ENCODE data around the gene PCDH15. TPM values are rescaled to one million over a fixed set of nuclear protein-coding genes. Genes with fewer than 3 reads are reported as not detected.
"Not testable (repeated sequence)": the region's sequence is repeated elsewhere in the genome, so short reads cannot be mapped to it uniquely, and the experiment has no call there.

The PCDH15 gene
- total RNA-seq, 2 experiments from 2014 or later, result not detected

DNA sequence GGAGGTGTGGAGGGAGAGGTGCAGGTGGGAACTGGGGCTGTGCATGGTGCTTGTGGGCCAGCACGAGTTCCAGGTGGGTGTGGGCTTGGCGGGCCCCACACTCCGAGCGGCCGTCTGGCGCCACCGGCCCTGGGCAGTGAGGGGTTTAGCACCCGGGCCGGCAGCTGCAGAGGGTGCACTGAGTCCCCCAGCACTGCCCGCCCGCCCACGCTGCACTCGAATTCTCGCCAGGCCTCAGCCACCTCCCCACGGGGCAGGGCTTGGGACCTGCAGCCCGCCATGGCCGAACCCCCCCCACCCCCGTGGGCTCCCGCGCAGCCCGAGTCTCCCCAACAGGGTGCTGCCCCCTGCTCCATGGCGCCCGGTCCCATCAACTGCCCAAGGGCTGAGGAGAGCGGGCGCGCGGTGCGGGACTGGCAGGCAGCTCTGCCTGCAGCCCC is 810.2 kb downstream of the PCDH15 start:
- Mint-ChIP-seq H3K4me3 (no peak overlapping the region), H3K27me3 (no peaks in the 10 kb centered on the region), H3K27ac (no peak overlapping the region), H3K4me1 (no peaks in the 10 kb centered on the region), H3K9me3 (no peaks in the 10 kb centered on the region), H3K36me3 (no peaks in the 10 kb centered on the region)
- ATAC-seq (ENCODE audit: low read depth) (no peak), DNase-seq (no peak)
- POLR2A ChIA-PET, result no interaction called here

GRCh38 chr10:53983431-53983830 is 817.6 kb downstream of the PCDH15 start:
- Mint-ChIP-seq H3K27me3 (no peaks in the 10 kb centered on the region), H3K27ac (no peak overlapping the region), H3K4me1 (no peaks in the 10 kb centered on the region), H3K36me3 (no peaks in the 10 kb centered on the region), H3K4me3 (no peak overlapping the region), H3K9me3 (peaks cover 7% of the 10 kb centered on the region)
- DNase-seq (no peak), ATAC-seq (ENCODE audit: low read depth) (no peak)
- POLR2A ChIA-PET, result no interaction called here

DNA sequence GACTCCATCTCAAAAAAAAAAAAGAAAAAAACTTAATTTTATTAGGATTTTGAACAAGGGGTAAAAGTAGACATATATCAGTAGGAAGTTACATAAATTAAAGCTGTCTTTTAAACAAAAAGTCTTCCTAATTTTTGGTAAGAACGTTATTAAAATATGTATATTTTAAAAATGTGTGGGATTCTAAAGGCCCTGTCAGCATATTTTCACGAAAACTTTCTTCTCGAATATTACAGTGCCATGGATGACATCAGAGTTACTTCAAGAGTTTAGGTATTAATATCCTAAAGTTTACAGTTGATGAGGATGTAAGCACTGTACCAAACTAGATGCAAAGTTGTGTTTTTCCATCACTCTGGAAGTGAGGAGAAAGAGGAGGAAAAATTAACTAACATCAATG is 820.8 kb downstream of the PCDH15 start:
- no peak overlapping the region for H3K27ac Mint-ChIP-seq
- no peaks in the 10 kb centered on the region for H3K27me3 Mint-ChIP-seq
- no peak for DNase-seq
- POLR2A ChIA-PET, result no interaction called here
- ATAC-seq (ENCODE audit: low read depth), result no peak
- H3K4me1 Mint-ChIP-seq, result no peaks in the 10 kb centered on the region
- peaks cover 10% of the 10 kb centered on the region for H3K9me3 Mint-ChIP-seq
- H3K4me3 Mint-ChIP-seq, result no peak overlapping the region
- no peaks in the 10 kb centered on the region for H3K36me3 Mint-ChIP-seq

DNA sequence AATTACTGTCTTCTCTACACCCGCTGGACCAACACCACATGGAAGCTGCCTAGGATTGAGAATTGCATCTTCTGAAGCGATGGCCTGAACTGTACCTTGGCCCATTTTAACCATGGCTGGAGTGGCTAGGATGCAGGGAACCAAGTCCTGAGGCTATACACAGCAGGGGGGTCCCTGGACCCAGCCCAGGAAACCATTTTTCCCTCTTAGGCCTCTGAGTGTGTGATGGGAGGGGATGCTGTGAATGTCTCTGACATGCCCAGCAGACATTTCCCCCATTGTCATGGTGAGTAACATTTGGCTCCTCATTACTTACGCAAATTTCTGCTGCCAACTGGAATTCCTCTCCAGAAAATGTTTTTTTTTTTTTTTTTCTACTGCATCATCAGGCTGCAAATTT is 822.7 kb downstream of the PCDH15 start:
- no peaks in the 10 kb centered on the region for H3K36me3 Mint-ChIP-seq
- H3K27ac Mint-ChIP-seq, result no peak overlapping the region
- no peak for ATAC-seq (ENCODE audit: low read depth)
- no peak for DNase-seq
- peaks cover 8% of the 10 kb centered on the region for H3K9me3 Mint-ChIP-seq
- no peaks in the 10 kb centered on the region for H3K4me1 Mint-ChIP-seq
- H3K27me3 Mint-ChIP-seq, result no peaks in the 10 kb centered on the region
- POLR2A ChIA-PET, result no interaction called here
- H3K4me3 Mint-ChIP-seq, result no peak overlapping the region

DNA sequence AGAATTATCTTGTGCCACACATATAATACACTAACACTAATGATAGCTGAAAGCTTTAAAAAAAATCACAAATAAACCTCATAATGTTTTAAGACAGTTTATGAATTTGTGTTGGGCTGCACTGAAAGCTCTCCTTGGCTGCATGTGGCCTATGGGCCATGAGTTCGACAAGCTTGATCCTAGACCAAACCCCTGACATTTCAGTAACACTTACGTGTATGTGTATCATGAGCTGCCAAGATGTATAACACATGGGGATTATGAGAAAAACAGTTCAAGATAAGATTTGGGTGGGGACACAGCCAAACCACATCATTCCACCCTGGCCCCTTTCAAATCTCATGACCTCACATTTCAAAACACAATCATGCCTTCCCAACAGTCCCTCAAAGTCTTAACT is 823.8 kb downstream of the PCDH15 start:
- Mint-ChIP-seq H3K27ac (no peak overlapping the region), H3K4me3 (no peak overlapping the region), H3K36me3 (no peaks in the 10 kb centered on the region), H3K4me1 (no peaks in the 10 kb centered on the region), H3K9me3 (peaks cover 8% of the 10 kb centered on the region), H3K27me3 (no peaks in the 10 kb centered on the region)
- DNase-seq (no peak), ATAC-seq (ENCODE audit: low read depth) (no peak)
- POLR2A ChIA-PET, result no interaction called here

DNA sequence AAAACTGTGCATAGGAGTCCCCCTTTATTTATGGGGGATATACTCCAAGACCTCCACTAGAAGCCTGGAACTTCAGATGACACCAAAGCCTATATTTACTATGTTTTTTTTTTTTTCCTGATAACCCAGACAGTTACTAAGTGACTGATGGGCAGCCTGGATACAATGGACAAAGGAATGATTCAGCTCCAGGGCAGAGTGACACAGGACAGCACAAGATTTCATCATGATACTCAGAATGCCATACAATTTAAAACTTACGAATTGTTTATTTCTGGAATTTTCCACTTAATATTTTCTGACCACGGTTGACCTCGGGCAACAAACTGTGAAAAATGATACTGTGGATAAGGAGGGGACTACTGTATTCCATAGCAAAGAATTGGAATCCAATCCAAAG is 843.6 kb downstream of the PCDH15 start:
- Mint-ChIP-seq H3K36me3 (no peaks in the 10 kb centered on the region), H3K4me1 (no peaks in the 10 kb centered on the region), H3K9me3 (no peaks in the 10 kb centered on the region), H3K4me3 (no peak overlapping the region), H3K27ac (no peak overlapping the region), H3K27me3 (no peaks in the 10 kb centered on the region)
- DNase-seq (no peak), ATAC-seq (ENCODE audit: low read depth) (no peak)
- POLR2A ChIA-PET, result no interaction called here

DNA sequence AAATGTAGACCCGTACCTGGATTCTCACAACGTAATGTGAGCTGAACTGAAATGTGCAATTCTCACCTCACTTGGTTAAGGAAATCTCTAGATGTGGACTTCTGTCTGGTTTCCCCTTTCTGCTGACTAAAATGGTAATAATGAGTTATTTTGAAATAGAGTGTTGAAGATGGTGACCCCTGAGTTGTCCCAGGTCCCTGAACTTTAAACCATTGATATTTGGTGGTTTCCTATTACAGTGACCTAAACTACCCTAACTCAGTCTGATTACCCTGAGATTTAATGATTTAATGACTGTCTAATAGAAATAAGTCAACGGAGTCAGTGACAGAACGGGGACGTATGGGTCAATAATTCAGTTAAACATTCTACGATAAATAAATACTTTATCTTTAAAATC is 845.9 kb downstream of the PCDH15 start:
- no peaks in the 10 kb centered on the region for H3K36me3 Mint-ChIP-seq
- H3K27ac Mint-ChIP-seq, result no peak overlapping the region
- H3K9me3 Mint-ChIP-seq, result no peaks in the 10 kb centered on the region
- no peak overlapping the region for H3K4me3 Mint-ChIP-seq
- H3K27me3 Mint-ChIP-seq, result no peaks in the 10 kb centered on the region
- POLR2A ChIA-PET, result no interaction called here
- ATAC-seq (ENCODE audit: low read depth) (no peak), DNase-seq (no peak)
- H3K4me1 Mint-ChIP-seq, result no peaks in the 10 kb centered on the region

DNA sequence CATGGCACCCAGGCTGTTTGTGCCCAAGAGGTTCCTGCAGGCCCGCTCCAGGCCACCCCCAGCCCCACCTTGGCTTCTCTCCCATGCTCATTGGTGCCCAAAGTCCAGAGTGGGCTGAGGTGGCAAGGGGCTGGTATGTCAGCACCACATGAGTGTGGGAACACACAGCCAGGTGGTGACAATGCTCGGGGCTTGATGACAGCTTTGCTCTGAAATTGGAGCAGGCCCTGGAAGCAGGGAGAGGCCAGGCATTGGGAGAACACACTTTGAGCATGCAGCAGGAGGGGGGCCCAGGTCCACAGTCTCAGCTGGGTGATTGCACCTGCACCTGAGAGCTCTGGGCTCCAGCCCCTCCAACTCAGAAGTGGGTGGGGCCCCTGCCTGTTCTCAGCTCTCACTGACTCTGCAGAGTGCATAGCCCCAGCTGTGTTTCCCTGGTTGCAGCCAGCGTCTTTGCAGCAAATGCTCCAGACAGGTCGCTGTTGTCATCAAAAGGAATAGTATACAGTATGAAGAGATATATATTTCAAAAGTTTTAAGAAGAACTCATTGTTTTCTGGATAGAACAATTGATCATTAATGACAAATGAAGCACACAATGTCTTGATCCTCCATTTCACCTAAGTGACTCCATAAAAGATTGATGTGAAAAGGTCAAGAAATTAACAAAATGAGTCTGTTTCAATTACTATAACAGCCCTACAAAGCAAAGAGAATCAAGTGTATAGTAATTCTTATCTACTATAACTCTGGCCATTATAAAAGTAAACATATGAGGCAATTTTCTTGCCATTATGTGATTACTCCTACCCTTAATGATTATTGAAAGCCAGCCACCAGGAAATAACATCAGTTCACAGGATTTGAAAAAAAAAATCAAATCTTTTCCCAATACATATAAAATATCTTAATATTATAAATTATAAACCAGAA is 848.1 kb downstream of the PCDH15 start:
- no peaks in the 10 kb centered on the region for H3K36me3 Mint-ChIP-seq
- no peaks in the 10 kb centered on the region for H3K9me3 Mint-ChIP-seq
- no peak for ATAC-seq (ENCODE audit: low read depth)
- DNase-seq, result no peak
- H3K4me1 Mint-ChIP-seq, result no peaks in the 10 kb centered on the region
- H3K4me3 Mint-ChIP-seq, result no peak overlapping the region
- H3K27ac Mint-ChIP-seq, result no peak overlapping the region
- H3K27me3 Mint-ChIP-seq, result no peaks in the 10 kb centered on the region
- POLR2A ChIA-PET, result no interaction called here

DNA sequence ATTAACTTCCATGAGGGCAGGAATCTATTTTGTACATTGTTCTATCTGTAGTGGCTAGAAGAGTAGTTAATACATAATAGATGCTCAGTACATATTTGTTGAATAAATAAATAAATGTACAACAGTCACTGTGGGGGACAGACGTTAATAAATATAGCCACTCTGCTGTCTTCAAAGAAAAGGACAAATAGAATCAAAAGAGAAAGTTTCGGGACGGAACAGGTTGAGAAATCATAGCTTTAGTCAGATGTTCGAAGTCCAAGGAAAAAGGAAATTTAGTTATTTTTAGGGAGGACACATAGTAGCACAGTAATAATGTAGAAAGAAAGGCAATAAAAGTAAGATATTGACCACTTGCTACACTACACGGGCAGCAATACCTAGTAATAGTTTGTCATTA is 861.4 kb downstream of the PCDH15 start:
- DNase-seq, result no peak
- POLR2A ChIA-PET, result no interaction called here
- no peak for ATAC-seq (ENCODE audit: low read depth)

GRCh38 chr10:53930648-53931047 is 870.4 kb downstream of the PCDH15 start:
- POLR2A ChIA-PET, result no interaction called here
- ATAC-seq (ENCODE audit: low read depth) (no peak), DNase-seq (no peak)
- H3K27ac Mint-ChIP-seq, result no peak overlapping the region
- H3K9me3 Mint-ChIP-seq, result peaks cover 1% of the 10 kb centered on the region
- no peaks in the 10 kb centered on the region for H3K27me3 Mint-ChIP-seq
- no peaks in the 10 kb centered on the region for H3K36me3 Mint-ChIP-seq
- no peaks in the 10 kb centered on the region for H3K4me1 Mint-ChIP-seq
- H3K4me3 Mint-ChIP-seq, result no peak overlapping the region

More for the DNA sequence above, 861.4 kb downstream of the PCDH15 start:
- Mint-ChIP-seq H3K36me3 (no peaks in the 10 kb centered on the region), H3K27me3 (no peaks in the 10 kb centered on the region), H3K4me1 (no peaks in the 10 kb centered on the region), H3K9me3 (peaks cover 4% of the 10 kb centered on the region), H3K27ac (no peak overlapping the region), H3K4me3 (no peak overlapping the region)

DNA sequence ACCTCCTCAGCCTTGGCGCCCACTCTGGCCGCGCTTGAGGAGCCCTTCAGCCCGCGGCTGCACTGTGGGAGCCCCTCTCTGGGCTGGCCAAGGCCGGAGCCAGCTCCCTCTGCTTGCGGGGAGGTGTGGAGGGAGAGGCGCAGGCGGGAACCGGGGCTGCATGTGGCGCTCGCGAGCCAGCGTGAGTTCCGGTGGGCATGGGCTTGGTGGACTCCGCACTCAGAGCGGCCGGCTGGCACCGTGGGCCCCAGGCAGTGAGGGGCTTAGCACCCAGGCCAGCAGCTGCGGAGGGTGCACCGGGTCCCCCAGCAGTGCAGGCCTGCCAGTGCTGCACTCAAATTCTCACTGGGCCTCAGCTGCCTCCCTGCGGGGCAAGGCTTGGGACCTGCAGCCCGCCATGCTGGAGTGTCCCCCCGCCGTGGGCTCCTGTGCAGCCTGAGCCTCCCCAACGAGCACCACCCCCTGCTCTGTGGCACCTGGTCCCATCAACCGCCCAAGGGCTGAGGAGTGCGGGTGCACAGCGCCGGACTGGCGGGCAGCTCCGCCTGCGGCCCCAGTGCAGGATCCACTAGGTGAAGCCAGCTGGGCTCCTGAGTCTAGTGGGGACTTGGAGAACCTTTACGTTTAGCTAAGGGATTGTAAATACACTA is 876.9 kb downstream of the PCDH15 start:
- POLR2A ChIA-PET; DNase-seq; H3K9me3 Mint-ChIP-seq; H3K4me3 Mint-ChIP-seq; H3K27me3 Mint-ChIP-seq; H3K4me1 Mint-ChIP-seq; ATAC-seq (ENCODE audit: low read depth); H3K36me3 Mint-ChIP-seq; H3K27ac Mint-ChIP-seq: not testable (repeated sequence)

DNA sequence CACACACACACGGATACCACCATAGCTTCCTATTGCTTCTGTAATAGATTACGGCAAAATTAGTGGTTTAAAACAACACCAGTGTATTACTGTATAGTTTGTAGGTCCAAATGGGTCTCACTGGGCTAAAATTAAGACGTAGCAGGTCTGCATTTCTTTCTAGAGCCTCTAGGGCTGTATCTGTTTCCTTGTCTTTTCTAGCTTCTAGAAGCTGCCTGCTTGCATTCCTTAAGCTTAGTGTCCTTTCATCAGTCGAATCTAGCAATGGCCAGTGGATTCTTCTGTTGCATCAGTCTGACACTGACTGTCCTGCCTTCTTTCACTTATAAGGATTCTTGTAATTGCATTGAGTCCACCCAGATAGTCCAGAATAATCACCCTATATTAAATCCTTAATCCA is 882.3 kb downstream of the PCDH15 start:
- Mint-ChIP-seq H3K27ac (no peak overlapping the region), H3K4me1 (no peaks in the 10 kb centered on the region), H3K4me3 (no peak overlapping the region), H3K36me3 (no peaks in the 10 kb centered on the region), H3K27me3 (no peaks in the 10 kb centered on the region), H3K9me3 (peaks cover 2% of the 10 kb centered on the region)
- no peak for DNase-seq
- no peak for ATAC-seq (ENCODE audit: low read depth)
- POLR2A ChIA-PET, result no interaction called here

- Mint-ChIP-seq H3K4me1 (no peaks in the 10 kb centered on the region), H3K27me3 (no peaks in the 10 kb centered on the region), H3K27ac (no peak overlapping the region), H3K36me3 (no peaks in the 10 kb centered on the region), H3K9me3 (peaks cover 9% of the 10 kb centered on the region), H3K4me3 (no peak overlapping the region)
- DNase-seq (no peak), ATAC-seq (ENCODE audit: low read depth) (no peak)
- POLR2A ChIA-PET, result no interaction called here
These were observed 891.2 kb downstream of the PCDH15 start for GRCh38 chr10:53909791-53910190.

- Mint-ChIP-seq H3K9me3 (peaks cover 2% of the 10 kb centered on the region), H3K27me3 (no peaks in the 10 kb centered on the region), H3K4me1 (no peaks in the 10 kb centered on the region), H3K36me3 (no peaks in the 10 kb centered on the region), H3K4me3 (no peak overlapping the region), H3K27ac (no peak overlapping the region)
- POLR2A ChIA-PET, result no interaction called here
- ATAC-seq (ENCODE audit: low read depth), result no peak
- no peak for DNase-seq
These were observed 896.4 kb downstream of the PCDH15 start for GRCh38 chr10:53904506-53905241.

Data from activated naive CD8-positive, alpha-beta T cell treated with anti-CD3 and anti-CD28 coated beads, Interleukin-2, amount 10 ng/mL, durations not matched to agents 7 days and 5 days (primary cell).